LNCaP clone FGC (cell line): ENCODE data around the gene OTUD7B.

Source experiments
- DNase-seq: peaks from one replicate; pipeline ENCODE4 v3.0.0-alpha.2; 2011; ENCODE audit warnings: low read depth
- H3K4me3 ChIP-seq: 2 replicates; pipeline ENCODE4 v1.5.1; 2011; ENCODE audit warnings: mild to moderate bottlenecking, low read depth, low read length, control low read depth
- CTCF ChIP-seq: IDR thresholded peaks from 2 replicates; pipeline ENCODE4 v1.5.1; 2012; ENCODE audit warnings: mild to moderate bottlenecking; ENCODE audit not compliant: control insufficient read depth, insufficient read depth; ENCODE audit errors: extremely low read depth

OTUD7B gene

GRCh38 chr1:149937759-149938158, 72.8 kb downstream of the OTUD7B start:
- no peak overlapping the region for H3K4me3 ChIP-seq
- no peak for TF ChIP-seq CTCF
- DNase-seq, result no peak

- H3K4me3 ChIP-seq, result peak overlapping the region; percentile 38
- no peak for TF ChIP-seq CTCF
- DNase-seq, result peak; percentile 45
Measured at GRCh38 chr1:149936992-149937705, 73.4 kb downstream of the OTUD7B start.

GRCh38 chr1:149936170-149936991, 74.1 kb downstream of the OTUD7B start, which contains the start of gene MTMR11:
Gene MTMR11, minus strand, starts transcription at chr1:149936879. Its CDS starts 232 bp downstream, at chr1:149936647.
- DNase-seq, result no peak
- peak within 1 kb of the TSS; percentile 38 for H3K4me3 ChIP-seq
- no peak for TF ChIP-seq CTCF

- DNase-seq, result no peak
- TF ChIP-seq CTCF, result no peak
- H3K4me3 ChIP-seq, result no peak overlapping the region
Measured at GRCh38 chr1:149934356-149934755, 76.2 kb downstream of the OTUD7B start.

- no peak for TF ChIP-seq CTCF
- no peak for DNase-seq
- no peak overlapping the region for H3K4me3 ChIP-seq
Measured at GRCh38 chr1:149933208-149933607, 77.3 kb downstream of the OTUD7B start.

GRCh38 chr1:149932474-149932873, 78.1 kb downstream of the OTUD7B start:
- TF ChIP-seq CTCF, result no peak
- DNase-seq, result no peak
- no peak overlapping the region for H3K4me3 ChIP-seq
